CD1c-positive myeloid dendritic cell (primary cell): ENCODE data around the gene OR6C76.
"Not testable (repeated sequence)": the region's sequence is repeated elsewhere in the genome, so short reads cannot be mapped to it uniquely, and the experiment has no call there.

Source experiments
- DNase-seq: peaks from one replicate; pipeline ENCODE4 v3.0.0-alpha.2; 2016; ENCODE audit errors: extremely low spot score

OR6C76 gene

GRCh38 chr12:55425954-55426353, at the start of gene OR6C76:
Gene OR6C76 (plus strand): TSS chr12:55426254. CDS start chr12:55426254, 0 bp downstream.
- DNase-seq, result no peak

- no peak for DNase-seq
Observed at GRCh38 chr12:55385891-55386290, 40.2 kb upstream of the OR6C76 start.

GRCh38 chr12:55392032-55392795, 33.8 kb upstream of the OR6C76 start:
- DNase-seq, result no peak

- no peak for DNase-seq
Observed at GRCh38 chr12:55396326-55396725, 29.7 kb upstream of the OR6C76 start.

GRCh38 chr12:55400229-55400628, 25.8 kb upstream of the OR6C76 start, which contains the start of gene OR6C65:
Gene OR6C65 (plus strand): TSS chr12:55400529. CDS start chr12:55400529, 0 bp downstream.
- DNase-seq, result no peak

GRCh38 chr12:55407866-55408265, 18.2 kb upstream of the OR6C76 start:
- DNase-seq, result no peak

- DNase-seq, result not testable (repeated sequence)
Observed at GRCh38 chr12:55409133-55409532, 16.9 kb upstream of the OR6C76 start.

GRCh38 chr12:55412138-55412537, 13.9 kb upstream of the OR6C76 start:
- not testable (repeated sequence) for DNase-seq

- DNase-seq, result not testable (repeated sequence)
Observed at GRCh38 chr12:55413498-55414388, 12.3 kb upstream of the OR6C76 start.

GRCh38 chr12:55414396-55414823, 11.6 kb upstream of the OR6C76 start:
- not testable (repeated sequence) for DNase-seq

GRCh38 chr12:55414889-55415288, 11.2 kb upstream of the OR6C76 start:
- not testable (repeated sequence) for DNase-seq

GRCh38 chr12:55416961-55417360, 9.1 kb upstream of the OR6C76 start:
- no peak for DNase-seq

GRCh38 chr12:55420307-55420962, 5.6 kb upstream of the OR6C76 start:
- no peak for DNase-seq

GRCh38 chr12:55428331-55429243, 2.5 kb downstream of the OR6C76 start:
- DNase-seq, result peak; percentile 11

GRCh38 chr12:55441233-55441632, 15.2 kb downstream of the OR6C76 start:
- DNase-seq, result not testable (repeated sequence)

- DNase-seq, result no peak
Observed at GRCh38 chr12:55443776-55444175, 17.7 kb downstream of the OR6C76 start, which contains the start of gene OR6C2. Gene OR6C2 (plus strand): TSS chr12:55444076. CDS start chr12:55452214, 8,138 bp downstream.

- DNase-seq, result no peak
Observed at GRCh38 chr12:55445357-55445756, 19.3 kb downstream of the OR6C76 start.

- DNase-seq, result no peak
Observed at GRCh38 chr12:55446326-55446725, 20.3 kb downstream of the OR6C76 start.

- DNase-seq, result no peak
Observed at GRCh38 chr12:55448825-55449224, 22.8 kb downstream of the OR6C76 start.

GRCh38 chr12:55464926-55465325, 38.9 kb downstream of the OR6C76 start:
- DNase-seq, result not testable (repeated sequence)

GRCh38 chr12:55467836-55468235, 41.8 kb downstream of the OR6C76 start:
- peak; percentile 53 for DNase-seq
